Measurements from ENCODE around the gene ZBTB44. TPM values are rescaled to one million over a fixed set of nuclear protein-coding genes. Genes with fewer than 3 reads are reported as not detected.

Gene ZBTB44
- total RNA-seq, 2 experiments from 2014 or later: 38.2 to 49.4 TPM

DNA sequence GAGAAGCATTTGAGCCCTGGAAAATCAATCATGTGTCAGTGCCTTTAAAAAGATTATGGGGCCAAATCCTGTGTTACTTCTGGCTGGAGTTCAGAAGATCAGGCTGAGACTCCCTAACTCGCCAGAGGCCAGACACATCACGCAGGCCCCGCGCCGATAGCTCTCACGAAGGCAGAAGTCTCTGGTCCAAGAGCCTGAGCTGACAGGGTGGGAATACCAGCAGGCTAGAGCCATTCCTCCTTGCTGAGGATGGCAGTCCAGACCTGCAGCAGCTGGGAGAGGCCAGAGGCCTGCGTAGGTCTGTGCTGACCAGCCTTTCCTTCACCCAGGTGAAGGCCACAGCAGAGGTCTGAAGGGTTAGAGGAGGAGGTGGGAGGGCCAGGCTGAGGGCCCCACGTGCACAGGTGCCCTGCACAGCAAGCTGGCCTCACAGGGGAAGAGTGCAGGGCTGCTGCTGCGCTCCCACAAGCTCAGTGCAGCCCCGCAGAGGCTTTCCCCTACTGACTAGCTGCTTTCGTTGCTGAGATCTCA, 102.2 kb downstream of the ZBTB44 start:
- DNase-seq (no peak), ATAC-seq (no peak)
- ChIA-PET POLR2A (interaction anchor here (0.6 kb wide), 1 partner anchor 647 kb away, joined by 3 read pairs; no protein-coding TSS in a partner anchor), CTCF (interaction anchor here (0.6 to 1.4 kb wide), 22 partner anchors 9 to 681 kb away, joined by 3 to 12 read pairs (median 3); no protein-coding TSS in a partner anchor)
- Mint-ChIP-seq H3K27me3 (peaks cover 2% of the 10 kb centered on the region), H3K4me3 (no peak overlapping the region), H3K4me1 (no peaks in the 10 kb centered on the region), H3K36me3 (ENCODE audit: low read depth) (no peaks in the 10 kb centered on the region), H3K9me3 (ENCODE audit: low read depth) (no peaks in the 10 kb centered on the region), H3K27ac (no peak overlapping the region)
- intact Hi-C loops (cut with DNase I, micrococcal nuclease): loop anchor here (2.0 to 5.0 kb wide), 3 partner anchors 158 to 222 kb away; no protein-coding TSS in a partner anchor

- ATAC-seq (no peak), DNase-seq (no peak)
- Mint-ChIP-seq H3K36me3 (ENCODE audit: low read depth) (no peaks in the 10 kb centered on the region), H3K27me3 (peaks cover 2% of the 10 kb centered on the region), H3K4me1 (no peaks in the 10 kb centered on the region), H3K27ac (no peak overlapping the region), H3K4me3 (no peak overlapping the region), H3K9me3 (ENCODE audit: low read depth) (no peaks in the 10 kb centered on the region)
- POLR2A ChIA-PET: no interaction called here
- CTCF ChIA-PET: interaction anchor here (0.6 to 1.4 kb wide), 11 partner anchors 9 to 682 kb away, joined by 3 to 12 read pairs (median 3); no protein-coding TSS in a partner anchor
- intact Hi-C loops (cut with DNase I, micrococcal nuclease): loop anchor here (2.0 to 5.0 kb wide), 3 partner anchors 159 to 223 kb away; no protein-coding TSS in a partner anchor
Measured at GRCh38 chr11:130211781-130212401, 102.8 kb downstream of the ZBTB44 start.

DNA sequence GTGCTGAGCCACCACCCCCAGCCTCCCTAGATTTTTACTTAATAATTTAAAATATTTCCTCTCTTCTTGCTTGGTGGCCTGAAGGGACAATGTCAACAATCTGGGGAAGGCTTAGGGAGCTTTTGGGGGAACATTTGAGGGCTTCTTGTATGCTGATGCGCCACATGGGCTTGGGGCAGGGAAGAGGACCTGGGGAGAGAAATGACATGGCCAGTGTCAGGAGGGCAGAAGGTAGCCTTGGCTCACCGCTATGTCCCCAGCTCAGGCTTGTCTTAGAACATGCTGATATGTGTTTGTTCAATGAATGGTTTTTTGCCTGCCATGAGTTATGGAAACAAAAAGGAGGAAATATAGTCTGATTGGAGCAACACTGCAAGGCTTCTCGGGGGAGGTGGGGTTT, 103.6 kb downstream of the ZBTB44 start:
- no peaks in the 10 kb centered on the region for H3K9me3 Mint-ChIP-seq (ENCODE audit: low read depth)
- no peaks in the 10 kb centered on the region for H3K36me3 Mint-ChIP-seq (ENCODE audit: low read depth)
- H3K27ac Mint-ChIP-seq: no peak overlapping the region
- DNase-seq: no peak
- intact Hi-C loops (cut with DNase I, micrococcal nuclease): loop anchor here in 1 of 2 experiments (5.0 kb wide), 1 partner anchor 201 kb away; no protein-coding TSS in a partner anchor
- no peak overlapping the region for H3K4me3 Mint-ChIP-seq
- POLR2A ChIA-PET: interaction anchor here (0.6 kb wide), 1 partner anchor 222 kb away, joined by 3 read pairs; no protein-coding TSS in a partner anchor
- no peaks in the 10 kb centered on the region for H3K4me1 Mint-ChIP-seq
- ATAC-seq: no peak
- peaks cover 2% of the 10 kb centered on the region for H3K27me3 Mint-ChIP-seq
- CTCF ChIA-PET: interaction anchor here (0.6 to 1.1 kb wide), 3 partner anchors 11 to 79 kb away, joined by 3 read pairs; no protein-coding TSS in a partner anchor

DNA sequence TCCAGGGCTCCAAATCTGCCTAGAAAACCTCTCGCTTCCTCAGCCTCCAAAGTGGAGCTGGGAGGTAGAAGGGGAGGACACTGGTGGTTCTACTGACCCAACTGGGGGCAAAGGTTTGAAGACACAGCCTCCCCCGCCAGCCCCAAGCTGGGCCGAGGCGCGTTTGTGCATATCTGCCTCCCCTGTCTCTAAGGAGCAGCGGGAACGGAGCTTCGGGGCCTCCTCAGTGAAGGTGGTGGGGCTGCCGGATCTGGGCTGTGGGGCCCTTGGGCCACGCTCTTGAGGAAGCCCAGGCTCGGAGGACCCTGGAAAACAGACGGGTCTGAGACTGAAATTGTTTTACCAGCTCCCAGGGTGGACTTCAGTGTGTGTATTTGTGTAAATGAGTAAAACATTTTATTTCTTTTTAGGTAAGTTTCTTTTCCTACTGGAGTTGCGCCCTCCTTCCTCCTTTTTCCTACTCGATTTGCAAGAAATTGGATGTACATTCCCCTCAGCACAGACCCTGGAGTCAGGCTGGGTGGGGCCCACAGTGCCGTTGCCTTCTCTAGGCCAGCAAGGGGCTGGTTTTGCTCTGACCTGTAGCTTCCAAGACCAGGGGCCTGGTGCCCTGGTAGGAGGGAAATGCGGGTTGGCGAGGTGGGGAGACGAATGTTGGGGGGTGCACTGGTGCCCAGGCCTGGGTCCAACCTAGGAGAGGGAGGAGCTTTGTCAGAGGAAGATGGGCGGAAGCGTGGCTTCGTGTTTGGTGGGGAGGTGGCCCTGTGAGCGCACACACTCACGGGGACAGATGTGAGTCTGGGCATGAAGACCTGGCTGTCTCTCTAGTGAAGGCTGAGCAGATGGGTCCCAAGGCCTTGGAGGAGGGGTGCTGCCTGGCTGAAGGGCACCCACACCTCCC, 104.5 kb downstream of the ZBTB44 start:
- no peak overlapping the region for H3K27ac Mint-ChIP-seq
- CTCF ChIA-PET: interaction anchor here (0.6 to 1.1 kb wide), 4 partner anchors 11 to 78 kb away, joined by 3 read pairs; no protein-coding TSS in a partner anchor
- no peaks in the 10 kb centered on the region for H3K36me3 Mint-ChIP-seq (ENCODE audit: low read depth)
- ATAC-seq: no peak
- intact Hi-C loops (cut with DNase I, micrococcal nuclease): loop anchor here in 1 of 2 experiments (5.0 kb wide), 1 partner anchor 202 kb away; no protein-coding TSS in a partner anchor
- peaks cover 2% of the 10 kb centered on the region for H3K27me3 Mint-ChIP-seq
- POLR2A ChIA-PET: no interaction called here
- no peaks in the 10 kb centered on the region for H3K4me1 Mint-ChIP-seq
- no peaks in the 10 kb centered on the region for H3K9me3 Mint-ChIP-seq (ENCODE audit: low read depth)
- no peak overlapping the region for H3K4me3 Mint-ChIP-seq
- DNase-seq: no peak

DNA sequence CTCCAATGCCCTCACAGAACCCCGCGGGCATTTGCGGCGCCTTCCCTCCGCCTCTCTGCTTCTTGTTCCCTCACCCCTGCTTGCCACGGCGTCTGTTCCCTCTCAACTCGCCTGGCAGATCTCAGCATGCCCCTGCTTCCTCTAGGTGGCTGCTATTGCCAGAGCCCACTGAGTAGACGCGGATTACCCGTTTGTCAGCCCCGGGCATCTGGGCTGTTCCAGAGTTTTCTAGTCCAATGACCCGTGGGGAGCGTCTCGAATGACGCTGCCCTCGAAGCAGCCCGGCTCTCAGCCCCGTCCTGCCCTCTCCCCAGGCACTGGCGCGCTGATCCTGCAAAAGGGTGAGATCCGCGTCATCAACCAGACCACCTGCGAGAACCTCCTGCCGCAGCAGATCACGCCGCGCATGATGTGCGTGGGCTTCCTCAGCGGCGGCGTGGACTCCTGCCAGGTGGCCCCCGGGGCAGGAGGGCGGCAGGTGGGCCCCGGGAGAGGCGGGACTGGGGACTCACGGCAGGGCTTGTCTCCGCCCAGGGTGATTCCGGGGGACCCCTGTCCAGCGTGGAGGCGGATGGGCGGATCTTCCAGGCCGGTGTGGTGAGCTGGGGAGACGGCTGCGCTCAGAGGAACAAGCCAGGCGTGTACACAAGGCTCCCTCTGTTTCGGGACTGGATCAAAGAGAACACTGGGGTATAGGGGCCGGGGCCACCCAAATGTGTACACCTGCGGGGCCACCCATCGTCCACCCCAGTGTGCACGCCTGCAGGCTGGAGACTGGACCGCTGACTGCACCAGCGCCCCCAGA, 105.4 kb downstream of the ZBTB44 start:
- H3K27me3 Mint-ChIP-seq: no peaks in the 10 kb centered on the region
- DNase-seq (no peak), ATAC-seq (no peak)
- H3K27ac Mint-ChIP-seq: no peak overlapping the region
- H3K4me1 Mint-ChIP-seq: no peaks in the 10 kb centered on the region
- ChIA-PET POLR2A (no interaction called here), CTCF (interaction anchor here (0.5 to 0.6 kb wide), 2 partner anchors 41 to 77 kb away, joined by 3 to 8 read pairs; no protein-coding TSS in a partner anchor)
- no peaks in the 10 kb centered on the region for H3K36me3 Mint-ChIP-seq (ENCODE audit: low read depth)
- intact Hi-C loops (cut with DNase I, micrococcal nuclease): no loop called here
- H3K9me3 Mint-ChIP-seq (ENCODE audit: low read depth): no peaks in the 10 kb centered on the region
- no peak overlapping the region for H3K4me3 Mint-ChIP-seq

DNA sequence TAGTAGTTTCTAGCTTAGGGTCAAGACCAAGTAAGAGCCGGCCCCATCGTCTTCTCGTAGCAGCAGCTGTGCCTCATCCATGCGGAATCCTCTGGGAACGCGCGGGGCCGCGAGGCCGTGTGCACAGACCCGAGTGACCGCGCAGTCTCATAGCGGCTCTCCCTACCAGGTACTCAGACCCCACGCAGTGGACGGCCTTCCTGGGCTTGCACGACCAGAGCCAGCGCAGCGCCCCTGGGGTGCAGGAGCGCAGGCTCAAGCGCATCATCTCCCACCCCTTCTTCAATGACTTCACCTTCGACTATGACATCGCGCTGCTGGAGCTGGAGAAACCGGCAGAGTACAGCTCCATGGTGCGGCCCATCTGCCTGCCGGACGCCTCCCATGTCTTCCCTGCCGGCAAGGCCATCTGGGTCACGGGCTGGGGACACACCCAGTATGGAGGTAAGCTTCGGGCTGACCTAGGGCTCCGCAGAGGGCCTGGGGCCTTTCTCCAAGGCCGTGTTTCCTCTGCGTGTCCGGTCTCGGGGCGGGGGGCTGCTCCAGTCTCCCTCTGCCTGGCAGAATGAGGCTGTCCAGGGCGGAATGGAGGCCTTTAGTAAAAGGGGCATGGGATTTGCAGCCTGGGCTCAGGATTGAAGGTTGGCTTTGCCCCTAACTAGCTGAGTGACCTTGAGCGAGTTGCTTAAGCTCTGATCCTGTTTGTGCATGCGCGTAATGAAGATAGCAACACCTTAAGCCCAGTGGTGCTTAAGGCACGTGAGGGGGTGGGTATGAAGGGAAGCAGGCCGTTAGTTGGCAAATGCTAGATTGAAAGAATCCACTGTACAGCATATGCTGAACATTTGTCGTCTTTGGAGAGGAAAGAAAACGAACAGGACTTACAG, 106.2 kb downstream of the ZBTB44 start:
- Mint-ChIP-seq H3K4me1 (no peaks in the 10 kb centered on the region), H3K27me3 (no peaks in the 10 kb centered on the region), H3K36me3 (ENCODE audit: low read depth) (no peaks in the 10 kb centered on the region), H3K9me3 (ENCODE audit: low read depth) (no peaks in the 10 kb centered on the region), H3K4me3 (no peak overlapping the region), H3K27ac (no peak overlapping the region)
- ChIA-PET CTCF (interaction anchor here (0.5 kb wide), 1 partner anchor 76 kb away, joined by 8 read pairs; no protein-coding TSS in a partner anchor), POLR2A (no interaction called here)
- DNase-seq (no peak), ATAC-seq (no peak)
- intact Hi-C loops (cut with DNase I, micrococcal nuclease): no loop called here

DNA sequence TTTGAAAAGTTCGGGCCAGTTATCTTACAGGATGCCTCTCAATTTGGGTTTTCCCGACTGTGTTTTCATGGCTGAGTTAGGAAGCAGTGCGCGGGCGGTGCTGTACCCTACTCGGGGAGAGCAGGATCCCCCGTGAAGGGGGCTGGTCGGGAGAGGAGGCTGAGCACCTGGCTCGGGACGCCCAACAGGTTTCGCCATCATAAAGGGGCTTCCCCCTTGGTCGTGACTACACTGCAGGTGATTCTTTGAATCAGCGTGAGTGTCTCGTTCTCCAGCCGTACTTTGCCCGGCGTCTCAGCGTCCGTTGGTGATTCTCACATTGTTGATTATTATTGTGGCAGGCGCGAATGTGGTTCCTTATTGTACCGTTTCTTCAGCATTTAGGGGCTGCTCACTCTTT, 108.6 kb downstream of the ZBTB44 start:
- ChIA-PET POLR2A (no interaction called here), CTCF (interaction anchor here (0.8 kb wide), 1 partner anchor 10 kb away, joined by 3 read pairs; no protein-coding TSS in a partner anchor)
- Mint-ChIP-seq H3K4me1 (no peaks in the 10 kb centered on the region), H3K27ac (no peak overlapping the region), H3K4me3 (no peak overlapping the region), H3K9me3 (ENCODE audit: low read depth) (no peaks in the 10 kb centered on the region), H3K36me3 (ENCODE audit: low read depth) (no peaks in the 10 kb centered on the region), H3K27me3 (no peaks in the 10 kb centered on the region)
- ATAC-seq (no peak), DNase-seq (no peak)
- intact Hi-C loops (cut with DNase I, micrococcal nuclease): no loop called here

DNA sequence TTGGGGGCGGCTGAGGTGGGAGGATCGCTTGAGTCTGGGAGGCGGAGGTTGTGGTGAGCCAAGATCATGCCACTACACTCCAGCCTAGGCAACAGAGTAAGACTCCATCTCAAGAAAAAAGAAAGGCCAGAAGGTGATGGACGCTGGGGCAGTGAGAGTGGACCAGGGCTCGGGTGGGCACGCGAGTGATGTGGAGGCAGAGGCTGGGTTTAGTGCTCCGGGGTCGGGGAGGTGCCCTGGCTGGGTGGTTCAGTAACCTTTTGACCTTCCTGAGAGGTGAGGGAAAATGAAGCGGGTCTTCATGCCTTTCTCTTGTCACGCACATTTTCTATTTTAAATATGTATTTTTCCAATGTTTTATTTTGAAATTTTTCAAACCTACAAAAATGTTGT, 110.0 kb downstream of the ZBTB44 start:
- H3K4me3 Mint-ChIP-seq: no peak overlapping the region
- H3K4me1 Mint-ChIP-seq: no peaks in the 10 kb centered on the region
- no peak overlapping the region for H3K27ac Mint-ChIP-seq
- ChIA-PET CTCF (no interaction called here), POLR2A (no interaction called here)
- H3K27me3 Mint-ChIP-seq: no peaks in the 10 kb centered on the region
- H3K9me3 Mint-ChIP-seq (ENCODE audit: low read depth): no peaks in the 10 kb centered on the region
- DNase-seq: no peak
- intact Hi-C loops (cut with DNase I, micrococcal nuclease): no loop called here
- no peaks in the 10 kb centered on the region for H3K36me3 Mint-ChIP-seq (ENCODE audit: low read depth)
- ATAC-seq: no peak

DNA sequence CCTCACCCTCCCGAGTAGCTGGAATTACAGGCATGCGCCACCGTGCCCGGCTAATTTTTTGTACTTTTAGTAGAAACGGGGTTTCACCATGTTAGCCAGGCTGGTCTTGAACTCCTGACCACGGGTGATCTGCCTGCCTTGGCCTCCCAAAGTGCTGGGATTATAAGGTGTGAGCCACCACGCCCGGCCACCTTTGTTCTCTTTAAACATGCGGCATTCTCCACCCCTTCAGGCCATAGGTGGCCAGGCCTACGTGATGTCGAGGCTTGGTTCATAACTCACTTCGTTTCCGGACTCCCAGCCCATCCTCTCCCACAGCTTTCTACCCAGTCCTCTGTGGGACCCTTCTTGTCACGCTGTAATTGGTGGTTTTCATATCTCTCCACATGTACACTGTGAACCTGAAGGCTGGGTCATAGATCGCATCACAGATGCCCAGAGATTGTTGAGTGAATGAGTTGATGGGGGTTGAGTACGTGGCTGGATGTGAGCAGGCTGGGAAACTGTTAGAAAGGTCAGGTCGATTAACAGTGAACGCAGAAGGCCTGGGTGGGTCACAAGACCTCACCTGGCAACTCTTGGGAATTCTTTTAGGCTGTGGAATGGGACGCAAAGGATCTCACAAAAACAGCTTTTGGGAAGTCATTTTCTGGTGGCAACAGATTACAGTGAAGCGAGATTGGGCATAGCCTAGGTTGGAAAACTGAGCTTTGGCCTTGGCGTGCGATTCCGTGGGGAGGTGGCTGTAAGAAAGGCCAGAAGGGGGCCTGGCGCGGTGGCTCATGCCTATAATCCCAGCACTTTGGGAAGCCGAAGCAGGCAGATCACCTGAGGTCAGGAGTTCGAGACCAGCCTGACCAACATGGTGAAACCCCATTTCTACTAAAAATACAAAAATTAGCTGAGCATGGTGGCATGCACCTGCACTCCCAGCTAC, 110.7 kb downstream of the ZBTB44 start:
- no peak for DNase-seq
- intact Hi-C loops (cut with DNase I, micrococcal nuclease): no loop called here
- POLR2A ChIA-PET: no interaction called here
- H3K27ac Mint-ChIP-seq: no peak overlapping the region
- no peaks in the 10 kb centered on the region for H3K27me3 Mint-ChIP-seq
- no peak overlapping the region for H3K4me3 Mint-ChIP-seq
- no peaks in the 10 kb centered on the region for H3K9me3 Mint-ChIP-seq (ENCODE audit: low read depth)
- H3K36me3 Mint-ChIP-seq (ENCODE audit: low read depth): no peaks in the 10 kb centered on the region
- ATAC-seq: no peak
- no peaks in the 10 kb centered on the region for H3K4me1 Mint-ChIP-seq
- CTCF ChIA-PET: interaction anchor here (1.2 kb wide), 1 partner anchor 9 kb away, joined by 4 read pairs; no protein-coding TSS in a partner anchor
